HG03139 (cell line): Measurements from ENCODE around the gene PLSCR4.
"Not testable (repeated sequence)": the region's sequence is repeated elsewhere in the genome, so short reads cannot be mapped to it uniquely, and the experiment has no call there.

Experiments
- ATAC-seq: cut with Tn5 transposase; IDR thresholded peaks from one replicate; pipeline ENCODE4 v1.9.1; 2021; ENCODE audit not compliant: unreplicated experiment

PLSCR4 gene, protein sequence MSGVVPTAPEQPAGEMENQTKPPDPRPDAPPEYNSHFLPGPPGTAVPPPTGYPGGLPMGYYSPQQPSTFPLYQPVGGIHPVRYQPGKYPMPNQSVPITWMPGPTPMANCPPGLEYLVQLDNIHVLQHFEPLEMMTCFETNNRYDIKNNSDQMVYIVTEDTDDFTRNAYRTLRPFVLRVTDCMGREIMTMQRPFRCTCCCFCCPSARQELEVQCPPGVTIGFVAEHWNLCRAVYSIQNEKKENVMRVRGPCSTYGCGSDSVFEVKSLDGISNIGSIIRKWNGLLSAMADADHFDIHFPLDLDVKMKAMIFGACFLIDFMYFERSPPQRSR

DNA sequence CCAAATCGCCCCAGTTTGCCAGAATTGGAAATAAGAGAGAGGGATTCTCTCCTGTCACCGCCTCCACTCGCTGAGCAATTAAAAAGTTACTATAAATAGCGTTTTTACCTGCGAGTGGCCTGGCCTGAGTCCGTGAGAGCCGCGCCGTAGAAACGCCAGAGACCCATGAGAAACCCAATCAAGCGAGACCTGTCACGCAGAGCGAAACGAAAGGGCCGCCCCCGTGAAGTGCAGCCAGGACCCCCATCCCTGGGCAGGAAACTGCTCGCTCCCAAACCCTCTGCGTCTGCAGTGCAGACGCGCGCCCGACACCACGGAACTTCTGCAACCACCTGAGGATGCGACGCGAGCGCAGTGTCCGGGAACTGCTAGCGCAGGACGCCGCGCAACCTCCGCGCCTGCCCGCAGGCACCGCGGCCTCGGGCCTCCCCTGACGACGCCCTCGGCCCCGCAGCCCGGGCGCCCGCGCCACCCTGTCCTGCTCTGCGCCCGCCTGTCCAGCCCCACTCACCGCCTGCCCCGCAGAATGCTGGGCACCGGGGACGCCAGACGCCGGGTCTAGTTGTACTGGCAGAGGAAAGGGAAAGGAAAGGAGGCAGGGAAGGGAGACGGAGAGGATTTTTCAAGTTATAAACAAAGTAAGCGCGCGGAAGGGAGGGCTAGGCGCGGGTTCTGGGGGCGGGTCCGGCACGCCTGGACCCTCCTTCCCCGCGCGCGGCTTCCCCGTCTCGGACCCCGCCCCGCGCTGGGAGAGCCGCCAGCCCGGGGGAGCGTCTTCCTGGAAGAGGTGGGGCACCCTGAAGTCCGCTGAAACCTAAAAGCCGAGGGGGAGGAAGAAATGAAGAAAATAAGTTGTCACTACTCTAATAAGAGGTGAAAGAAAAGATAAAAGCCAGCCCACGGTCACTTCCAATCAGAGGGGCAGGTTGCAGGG, at the start of gene PLSCR4:
Gene PLSCR4, minus strand, starts transcription at position 657 of the 934 bp plus-strand sequence. CDS start 29,034 bp downstream, outside the sequence.
- ATAC-seq, result no peak

DNA sequence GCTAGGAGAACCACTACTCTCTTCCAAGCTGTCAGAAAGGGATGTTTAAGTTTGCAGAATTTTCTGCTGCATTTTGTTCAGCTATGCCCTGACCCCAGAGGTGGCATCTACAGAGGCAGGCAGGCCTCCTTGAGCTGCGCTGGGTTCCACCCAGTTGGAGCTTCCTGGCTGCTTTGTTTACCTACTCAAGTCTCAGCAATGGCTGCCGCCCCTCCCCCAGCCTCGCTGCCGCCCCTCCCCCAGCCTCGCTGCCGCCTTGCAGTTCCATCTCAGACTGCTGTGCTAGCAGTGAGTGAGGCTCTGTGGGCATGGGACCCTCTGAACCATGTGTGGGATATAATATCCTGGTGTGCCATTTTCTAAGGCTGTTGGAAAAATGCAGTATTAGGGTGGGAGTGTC, 42.5 kb upstream of the PLSCR4 start:
- not testable (repeated sequence) for ATAC-seq

DNA sequence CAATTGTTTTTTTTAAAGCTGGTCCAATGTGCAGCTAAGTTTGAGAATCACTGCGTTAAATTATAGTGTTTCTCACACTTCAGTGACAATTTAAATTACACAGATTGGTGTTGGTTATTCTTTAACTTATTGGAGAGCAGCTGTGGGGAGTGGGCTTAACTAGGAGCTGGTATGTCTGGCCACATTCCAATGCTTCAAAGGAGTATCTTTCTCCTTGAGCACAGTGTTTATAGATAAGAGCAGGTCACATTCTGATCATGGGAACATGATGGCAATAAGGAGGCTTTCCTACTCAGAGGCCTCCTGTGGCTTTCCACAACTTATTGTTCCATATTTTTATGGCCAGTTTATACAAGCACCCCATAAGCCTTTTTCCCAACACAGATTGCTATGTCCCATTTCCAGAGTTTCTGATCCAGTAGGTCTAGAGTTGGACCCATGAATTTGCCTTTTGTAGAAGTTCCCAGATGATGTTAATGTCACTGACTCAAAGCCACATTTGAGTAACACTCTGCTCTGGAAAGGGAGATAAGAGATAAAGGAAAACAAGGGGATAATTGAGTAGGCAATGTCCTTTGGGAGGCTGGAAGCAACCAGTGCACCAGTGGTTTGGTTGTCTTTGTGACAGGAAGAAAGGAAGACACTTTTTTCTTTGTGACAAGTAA, 33.0 kb upstream of the PLSCR4 start:
- ATAC-seq, result no peak

DNA sequence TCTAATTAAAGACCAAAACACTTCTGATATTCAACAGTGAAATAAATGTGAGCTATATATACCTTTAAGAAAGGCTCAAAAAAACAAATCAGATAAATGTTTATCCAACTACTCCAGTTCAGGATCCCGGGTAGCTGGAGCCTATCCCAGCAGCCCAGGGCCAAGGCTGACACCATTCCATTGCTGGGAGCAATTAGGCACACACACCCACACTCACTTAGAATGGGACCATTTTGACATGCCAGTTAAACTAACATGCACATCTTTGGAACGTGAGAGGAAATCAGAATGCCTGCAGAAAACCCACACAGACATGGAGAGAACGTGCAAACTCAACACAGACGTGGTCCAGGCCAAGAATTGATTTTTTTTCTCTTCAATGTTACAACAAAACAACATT, 30.0 kb upstream of the PLSCR4 start:
- ATAC-seq, result no peak

DNA sequence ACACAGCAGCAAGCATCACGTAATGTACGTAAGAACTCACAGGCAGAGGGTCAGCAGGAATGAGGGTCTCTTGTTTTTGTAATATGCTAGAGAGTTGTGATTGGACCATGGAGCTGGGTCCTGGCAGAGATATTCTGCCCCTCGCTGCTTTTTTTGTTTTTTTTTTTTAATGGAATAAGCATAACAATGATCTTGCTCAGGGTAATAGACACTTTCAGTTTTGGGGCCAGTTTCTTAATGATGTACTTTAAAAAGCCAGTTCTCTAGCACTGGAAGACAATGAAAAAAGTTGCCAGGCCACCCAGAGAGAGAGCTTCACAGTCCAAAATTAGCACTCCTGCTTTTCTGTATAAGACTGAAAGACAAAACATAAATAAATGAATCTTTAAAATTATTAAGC, 29.0 kb upstream of the PLSCR4 start:
- no peak for ATAC-seq

DNA sequence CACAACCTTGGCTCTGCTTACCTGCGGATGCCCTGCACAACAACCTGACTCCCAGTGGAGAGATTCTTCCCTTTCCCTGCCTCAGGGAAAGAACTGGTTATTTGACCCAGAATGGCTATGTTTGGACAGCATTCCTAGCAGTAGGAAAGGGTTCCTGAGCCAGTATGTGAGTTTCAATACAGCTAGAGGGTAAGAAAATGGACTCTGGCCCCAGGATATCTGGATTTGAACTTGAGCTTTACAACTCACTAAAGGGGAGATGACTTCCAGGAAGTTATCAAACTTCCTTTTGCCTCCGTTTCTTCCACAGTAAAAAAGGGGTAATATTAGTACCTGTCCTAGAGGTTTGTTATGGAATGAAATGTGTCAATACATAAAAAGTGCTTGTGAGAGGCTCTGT, 28.1 kb upstream of the PLSCR4 start:
- no peak for ATAC-seq

DNA sequence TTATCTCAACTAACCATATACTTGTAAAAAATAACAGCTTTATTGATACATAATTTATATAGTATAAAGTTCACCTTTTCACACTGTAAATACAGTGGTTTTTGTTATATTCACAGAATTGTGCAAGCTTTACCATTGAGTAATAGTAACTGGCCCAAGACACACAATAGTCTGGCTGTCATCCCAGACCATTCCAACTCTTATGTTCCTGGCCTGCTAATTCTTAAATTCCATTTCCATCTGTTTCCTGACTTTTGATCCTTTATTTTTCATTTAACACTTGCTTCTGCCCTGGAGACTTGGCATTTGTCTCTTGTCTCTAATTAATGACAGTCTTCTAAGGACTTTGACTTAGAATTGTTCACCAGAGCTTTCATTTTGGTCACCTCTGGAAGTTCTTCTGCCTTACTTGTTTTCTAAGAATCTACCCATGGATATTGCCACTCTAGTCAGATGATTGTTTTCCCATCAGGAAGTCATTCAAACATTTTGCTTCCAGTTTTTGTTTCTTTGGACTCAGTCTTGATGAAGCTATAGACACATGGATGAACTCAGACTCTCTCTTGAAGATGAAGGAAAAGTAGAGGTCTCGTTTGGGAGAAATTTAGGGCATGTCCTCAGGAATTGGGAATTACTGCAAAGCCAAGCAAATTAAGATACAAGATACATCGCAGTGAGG, 27.2 kb upstream of the PLSCR4 start:
- no peak for ATAC-seq

DNA sequence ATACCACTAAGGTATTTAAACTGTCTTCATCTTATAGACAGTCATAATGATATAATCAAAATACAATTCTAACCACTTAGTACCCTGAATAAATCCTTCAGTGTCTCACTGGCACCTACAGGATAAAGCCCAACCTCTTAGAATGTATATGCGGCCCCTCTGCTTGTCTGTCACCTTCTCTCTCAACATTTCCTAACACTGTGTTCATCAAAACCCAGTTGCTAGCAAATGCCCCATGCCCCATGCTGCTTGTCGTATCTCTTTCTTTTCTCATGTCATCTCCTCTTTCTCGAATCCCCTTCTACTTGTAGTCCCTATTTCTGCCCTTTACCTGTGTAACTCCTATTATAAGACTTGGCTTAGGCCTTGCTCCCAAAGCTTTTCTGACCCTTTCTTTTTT, 24.6 kb upstream of the PLSCR4 start:
- no peak for ATAC-seq

DNA sequence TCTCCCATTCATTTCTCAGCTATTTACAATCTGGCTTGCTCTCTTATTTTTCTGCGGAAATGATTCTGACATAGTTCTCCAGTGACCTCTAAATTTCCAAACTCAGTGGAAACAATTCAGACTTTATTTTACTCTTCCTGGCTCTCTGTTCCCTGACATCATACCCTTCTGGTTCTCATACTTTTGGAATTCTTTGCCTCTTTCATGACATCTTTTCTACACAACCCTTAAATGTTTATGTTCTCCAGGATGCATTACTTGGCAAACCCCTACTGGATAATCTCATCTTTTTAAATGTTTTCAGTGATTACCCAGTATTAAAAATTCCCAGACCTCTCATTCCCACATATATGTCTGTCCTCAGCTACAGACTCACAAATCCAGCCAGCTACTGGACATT, 23.9 kb upstream of the PLSCR4 start:
- no peak for ATAC-seq

DNA sequence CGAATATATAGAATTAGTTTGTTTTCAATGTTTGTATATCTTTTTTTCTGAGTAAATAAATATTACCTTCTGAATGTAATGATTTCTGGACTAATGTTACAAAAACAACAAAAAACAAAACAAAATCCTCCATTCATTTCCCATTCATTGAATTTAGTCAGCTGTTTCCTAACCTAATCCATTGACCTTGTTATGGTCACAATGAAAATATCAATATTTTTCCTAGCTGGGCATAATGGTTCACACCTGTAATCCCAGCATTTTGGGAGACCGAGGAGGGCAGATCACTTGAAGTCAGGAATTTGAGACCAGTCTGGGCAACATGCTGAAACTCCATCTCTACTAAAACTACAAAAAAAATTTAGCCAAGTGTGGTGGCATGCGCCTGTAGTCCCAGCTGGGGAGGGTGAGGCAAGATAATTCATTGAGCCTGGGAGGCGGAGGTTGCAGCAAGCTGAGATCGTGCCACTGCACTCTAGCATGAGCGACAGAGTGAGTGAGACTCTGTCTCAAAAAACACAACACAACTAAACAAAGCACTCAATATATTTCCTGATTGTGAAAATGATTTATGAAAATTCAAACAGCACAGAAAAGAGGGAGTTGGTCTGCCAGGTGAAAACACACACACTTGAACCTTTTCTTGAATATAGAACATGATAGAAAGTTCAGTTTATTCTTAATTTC, 23.0 kb upstream of the PLSCR4 start:
- ATAC-seq, result no peak

DNA sequence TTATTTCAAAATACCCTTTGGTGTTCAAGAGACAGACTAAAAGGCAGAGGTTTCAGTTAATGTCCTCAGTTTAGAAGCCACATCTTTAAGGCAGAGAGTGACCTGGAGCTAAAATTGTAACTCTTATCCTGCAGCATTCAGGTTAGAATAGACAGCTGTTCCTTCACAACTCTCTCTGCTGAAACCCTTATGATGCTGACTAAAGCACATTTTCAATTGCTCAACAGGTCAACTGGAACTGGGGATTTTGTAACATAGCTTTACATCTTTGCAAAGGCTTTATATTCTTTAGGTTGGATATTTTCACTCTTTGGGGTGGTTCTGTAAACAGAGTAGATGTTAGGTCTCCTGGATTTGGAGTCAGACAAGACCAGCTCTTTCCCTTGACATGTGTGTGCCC, 20.3 kb upstream of the PLSCR4 start:
- ATAC-seq, result no peak

DNA sequence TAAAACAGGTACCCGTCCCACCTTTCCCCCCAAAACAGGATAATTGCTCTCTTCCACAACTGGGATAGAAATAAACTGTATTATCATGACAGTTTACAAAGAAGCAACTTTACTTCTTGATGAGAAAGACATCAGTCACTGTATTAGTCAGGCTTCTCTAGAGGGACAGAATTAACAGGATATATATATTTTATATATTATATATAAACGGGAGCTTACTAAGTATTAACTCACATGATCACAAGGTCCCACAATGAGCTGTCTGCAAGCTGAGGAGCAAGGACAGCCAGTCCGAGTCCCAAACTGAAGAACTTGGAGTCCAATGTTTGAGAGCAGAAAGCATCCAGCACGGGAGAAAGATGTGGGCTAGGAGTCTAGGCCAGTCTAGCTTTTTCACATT, 18.4 kb upstream of the PLSCR4 start:
- ATAC-seq, result no peak

DNA sequence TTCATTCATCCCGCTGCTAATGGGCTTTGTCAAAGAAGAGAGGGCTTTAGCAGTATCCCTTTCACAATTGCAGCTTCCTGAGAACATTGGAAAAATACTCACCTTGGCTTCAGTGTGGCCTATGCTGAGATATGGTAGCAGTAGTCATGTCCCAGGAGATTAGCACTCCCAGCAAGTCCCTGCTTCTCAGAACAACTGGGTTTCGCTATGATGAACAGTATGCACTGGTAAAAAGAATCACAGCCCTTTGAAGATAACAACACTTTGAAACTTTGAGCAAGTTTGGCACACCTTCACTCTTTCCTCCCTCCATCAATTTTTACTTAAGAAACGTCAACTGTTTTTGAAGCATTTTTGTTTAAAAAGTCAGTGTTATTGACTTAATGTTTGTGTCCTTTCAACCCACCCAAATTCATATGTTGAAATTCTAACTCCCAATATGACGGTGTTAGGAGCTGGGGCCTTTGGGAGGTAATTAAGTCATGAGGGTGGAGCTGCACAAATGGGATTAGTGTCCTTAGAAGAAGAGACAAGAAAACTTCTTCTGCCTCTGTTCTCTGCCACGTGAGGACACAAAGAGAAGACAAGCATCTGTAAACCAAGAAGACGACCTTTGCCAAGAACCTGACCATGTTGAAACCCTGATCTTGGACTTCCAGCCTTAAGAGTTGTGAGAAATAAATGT, 17.8 kb upstream of the PLSCR4 start:
- no peak for ATAC-seq

DNA sequence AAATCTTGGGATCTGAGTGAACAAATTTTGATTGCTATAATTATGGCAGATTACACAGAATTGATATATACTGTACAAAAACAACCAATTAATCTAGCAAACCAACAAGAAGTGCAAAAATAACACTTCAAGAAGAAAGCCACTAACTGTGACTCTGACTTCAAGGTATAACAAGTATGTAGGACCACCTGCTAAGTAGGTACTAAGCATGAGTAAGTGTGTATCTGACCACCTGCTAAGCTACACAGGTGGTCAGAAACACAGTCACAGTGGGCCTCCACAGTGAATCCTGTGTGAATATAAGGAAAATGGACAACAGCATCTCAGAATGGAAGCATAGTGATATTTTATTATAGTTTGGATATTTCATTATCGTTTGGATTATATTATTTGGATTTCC, 14.8 kb upstream of the PLSCR4 start:
- ATAC-seq, result no peak

DNA sequence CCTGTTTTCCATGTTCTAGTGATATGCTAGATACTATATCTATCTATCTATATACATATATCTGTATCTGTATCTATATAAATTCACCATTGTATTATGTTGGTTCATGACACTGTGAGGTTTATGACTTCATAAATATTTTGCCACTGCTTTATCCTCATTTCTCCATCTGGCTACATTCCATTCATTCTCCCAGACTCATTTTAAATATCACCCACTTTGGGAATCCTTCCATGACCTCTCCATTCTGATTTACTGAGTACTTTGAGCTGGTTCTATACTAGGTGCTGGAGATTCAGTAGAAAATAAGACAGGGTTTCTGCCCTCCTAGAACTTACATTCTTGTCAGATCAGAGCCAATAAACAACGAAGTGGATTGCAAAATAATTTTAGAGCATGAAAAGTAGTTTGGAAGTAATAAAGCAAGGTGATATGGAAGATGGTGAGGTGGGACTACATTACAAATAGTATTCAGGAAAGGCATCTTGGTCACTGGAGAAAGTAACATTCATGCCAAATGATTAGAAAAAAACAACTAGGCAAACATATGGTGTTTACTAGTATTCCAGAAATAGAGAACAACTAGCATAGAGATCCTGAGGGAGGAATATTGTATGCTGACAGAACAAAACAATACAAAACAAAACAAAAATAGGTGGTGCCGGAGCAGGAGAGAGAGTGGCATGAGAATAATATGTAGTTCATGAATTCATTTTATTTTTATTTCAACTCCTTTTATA, 11.6 kb upstream of the PLSCR4 start:
- ATAC-seq, result no peak

DNA sequence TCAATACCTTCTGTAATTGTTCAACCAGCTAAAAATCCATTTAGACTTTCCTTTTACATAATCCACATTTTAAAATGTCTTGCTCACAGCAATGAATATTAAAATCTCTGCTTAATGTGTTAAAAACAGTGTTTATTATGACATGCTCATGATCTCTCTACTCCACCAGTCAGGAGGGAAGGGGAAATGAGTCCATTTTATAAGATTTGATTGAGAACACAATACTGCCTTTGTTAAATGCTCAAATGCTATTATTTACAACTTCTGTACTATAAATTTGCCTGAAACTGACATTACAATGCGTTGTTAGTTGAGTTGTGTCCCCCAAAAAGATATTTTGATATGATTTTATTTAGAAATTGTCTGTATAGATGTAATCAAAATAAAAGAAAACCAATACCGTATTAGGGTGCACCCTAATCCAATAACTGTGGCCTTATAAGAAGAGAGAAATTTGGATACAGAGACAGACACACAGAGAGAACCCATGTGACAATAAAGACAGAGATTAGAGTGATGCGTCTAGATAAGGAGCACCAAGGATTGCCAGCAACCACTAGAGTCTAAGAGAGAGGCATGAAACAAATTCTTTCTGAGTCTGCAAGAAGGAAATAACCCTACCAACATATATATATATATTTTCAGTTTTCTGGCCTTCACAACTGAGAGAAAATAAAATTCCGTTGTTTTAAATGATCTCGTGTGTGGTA, 9.1 kb upstream of the PLSCR4 start:
- no peak for ATAC-seq

DNA sequence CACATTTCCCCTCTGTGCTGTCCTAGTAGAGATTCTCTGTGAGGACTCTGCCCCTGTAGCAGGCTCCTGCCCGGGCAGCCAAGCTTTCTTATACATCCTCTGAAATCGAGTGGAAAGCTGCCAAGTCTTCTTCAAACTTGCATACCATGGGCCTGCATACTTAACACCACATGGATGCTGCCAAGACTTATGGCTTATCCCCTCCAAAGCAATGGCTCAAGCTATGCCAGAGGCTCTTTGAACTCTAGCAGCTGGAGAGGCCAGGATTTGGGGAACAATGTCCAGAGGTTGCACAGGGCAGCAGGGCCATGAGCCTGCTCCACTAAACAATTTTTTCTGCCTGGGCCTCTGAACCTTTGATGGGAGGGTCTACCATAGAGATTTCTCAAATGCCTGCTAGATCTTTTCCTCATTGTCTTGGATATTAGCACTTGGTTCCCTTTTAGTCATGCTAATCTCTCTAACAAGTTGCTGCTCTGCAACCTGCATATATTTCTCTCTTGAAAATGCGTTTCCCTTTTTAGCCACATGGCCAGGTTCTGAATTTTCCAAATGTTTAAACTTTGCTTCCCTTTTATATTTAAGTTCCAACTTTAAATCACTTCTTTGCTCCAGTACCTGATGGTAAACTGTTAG, 6.1 kb upstream of the PLSCR4 start:
- ATAC-seq, result no peak

DNA sequence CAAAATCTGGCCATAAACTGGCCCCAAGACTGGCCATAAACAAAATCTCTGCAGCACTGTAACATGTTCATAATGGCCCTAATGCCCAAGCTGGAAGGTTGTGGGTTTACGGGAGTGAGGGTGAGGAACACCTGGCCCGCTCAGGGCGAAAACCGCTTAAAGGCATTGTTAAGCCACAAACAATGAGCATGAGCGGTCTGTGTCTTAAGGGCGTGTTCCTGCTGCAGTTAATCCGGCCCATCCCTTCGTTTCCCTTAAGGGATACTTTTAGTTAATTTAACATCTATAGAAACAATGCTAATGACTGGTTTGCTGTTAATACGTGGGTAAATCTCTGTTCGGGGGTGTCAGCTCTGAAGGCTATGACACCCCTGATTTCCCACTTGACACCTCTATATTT, 1.5 kb upstream of the PLSCR4 start:
- ATAC-seq, result not testable (repeated sequence)
